DND-41 (cell line): Measurements from ENCODE around the gene HMGB2.

Source experiments
- EZH2 ChIP-seq: IDR thresholded peaks from 3 replicates; pipeline ENCODE4 v1.6.1; 2012; ENCODE audit warnings: borderline replicate concordance, low read depth, mild to moderate bottlenecking, moderate library complexity, low read length, inconsistent platforms; ENCODE audit not compliant: severe bottlenecking
- TF ChIP-seq, protein P1 (sequence below): IDR thresholded peaks from 2 replicates; pipeline ENCODE4 v1.5.1; 2012; ENCODE audit warnings: borderline replicate concordance, low read length, moderate library complexity, mild to moderate bottlenecking; ENCODE audit not compliant: poor library complexity, severe bottlenecking; ENCODE audit errors: extremely low read depth

DNA sequence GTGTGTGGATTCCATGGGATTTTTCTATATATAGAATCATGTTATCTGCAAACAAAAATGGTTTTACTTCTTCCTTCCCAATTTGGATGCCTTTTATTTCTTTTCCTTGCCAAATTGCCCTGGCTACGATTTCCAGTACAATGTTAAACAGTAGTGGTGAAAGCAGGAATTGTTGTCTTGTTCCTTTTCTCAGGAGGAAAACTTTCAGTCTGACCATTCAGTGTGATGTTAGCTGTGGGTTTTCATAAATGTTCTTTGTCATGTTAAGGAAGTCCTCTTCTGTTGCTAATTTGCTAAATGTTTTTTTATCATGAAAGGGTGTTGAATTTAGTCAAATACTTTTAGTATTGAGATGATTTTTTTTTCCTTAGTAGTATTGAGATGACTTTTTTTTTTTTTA, 47.5 kb upstream of the HMGB2 start:
- TF ChIP-seq, protein P1, sequence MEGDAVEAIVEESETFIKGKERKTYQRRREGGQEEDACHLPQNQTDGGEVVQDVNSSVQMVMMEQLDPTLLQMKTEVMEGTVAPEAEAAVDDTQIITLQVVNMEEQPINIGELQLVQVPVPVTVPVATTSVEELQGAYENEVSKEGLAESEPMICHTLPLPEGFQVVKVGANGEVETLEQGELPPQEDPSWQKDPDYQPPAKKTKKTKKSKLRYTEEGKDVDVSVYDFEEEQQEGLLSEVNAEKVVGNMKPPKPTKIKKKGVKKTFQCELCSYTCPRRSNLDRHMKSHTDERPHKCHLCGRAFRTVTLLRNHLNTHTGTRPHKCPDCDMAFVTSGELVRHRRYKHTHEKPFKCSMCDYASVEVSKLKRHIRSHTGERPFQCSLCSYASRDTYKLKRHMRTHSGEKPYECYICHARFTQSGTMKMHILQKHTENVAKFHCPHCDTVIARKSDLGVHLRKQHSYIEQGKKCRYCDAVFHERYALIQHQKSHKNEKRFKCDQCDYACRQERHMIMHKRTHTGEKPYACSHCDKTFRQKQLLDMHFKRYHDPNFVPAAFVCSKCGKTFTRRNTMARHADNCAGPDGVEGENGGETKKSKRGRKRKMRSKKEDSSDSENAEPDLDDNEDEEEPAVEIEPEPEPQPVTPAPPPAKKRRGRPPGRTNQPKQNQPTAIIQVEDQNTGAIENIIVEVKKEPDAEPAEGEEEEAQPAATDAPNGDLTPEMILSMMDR, result no peak
- TF ChIP-seq EZH2, result no peak
